Measurements from ENCODE around the gene UBE2G2. TPM values are rescaled to one million over a fixed set of nuclear protein-coding genes. Genes with fewer than 3 reads are reported as not detected.

UBE2G2 gene
- total and polyA plus RNA-seq, 2 experiments from 2014 or later, result 79.4 to 86.4 TPM

GRCh38 chr21:44732956-44733355 is 68.7 kb downstream of the UBE2G2 start:
- no peak for DNase-seq (ENCODE audit: low read depth in 1 of 2, low spot score in 1 of 2)
- no peak for TF ChIP-seq CTCF (IDR thresholded peaks at IDR 0.05; ENCODE audit: low read depth, low read length)

GRCh38 chr21:44732263-44732662 is 69.4 kb downstream of the UBE2G2 start:
- no peaks in the 10 kb centered on the region for H3K36me3 ChIP-seq
- H3K4me1 ChIP-seq (ENCODE audit: low read depth), result no peaks in the 10 kb centered on the region
- H3K9me3 ChIP-seq (ENCODE audit: low read depth), result no peaks in the 10 kb centered on the region
- no peak for DNase-seq (ENCODE audit: low read depth in 1 of 2, low spot score in 1 of 2)
- no peak overlapping the region for H3K27ac ChIP-seq
- peaks cover 2% of the 10 kb centered on the region for H3K27me3 ChIP-seq
- TF ChIP-seq CTCF (IDR thresholded peaks at IDR 0.05; ENCODE audit: low read depth, low read length), result no peak
- H3K4me3 ChIP-seq, result no peak overlapping the region

More at GRCh38 chr21:44732956-44733355, 68.7 kb downstream of the UBE2G2 start:
- H3K27ac ChIP-seq, result no peak overlapping the region
- no peaks in the 10 kb centered on the region for H3K4me1 ChIP-seq (ENCODE audit: low read depth)
- H3K27me3 ChIP-seq, result no peaks in the 10 kb centered on the region
- no peaks in the 10 kb centered on the region for H3K9me3 ChIP-seq (ENCODE audit: low read depth)
- no peaks in the 10 kb centered on the region for H3K36me3 ChIP-seq
- H3K4me3 ChIP-seq, result no peak overlapping the region

GRCh38 chr21:44730951-44731579 is 70.6 kb downstream of the UBE2G2 start:
- TF ChIP-seq CTCF (IDR thresholded peaks at IDR 0.05; ENCODE audit: low read depth, low read length), result no peak
- H3K27me3 ChIP-seq, result peaks cover 7% of the 10 kb centered on the region
- H3K36me3 ChIP-seq, result no peaks in the 10 kb centered on the region
- H3K4me1 ChIP-seq (ENCODE audit: low read depth), result no peaks in the 10 kb centered on the region
- H3K9me3 ChIP-seq (ENCODE audit: low read depth), result no peaks in the 10 kb centered on the region
- DNase-seq (ENCODE audit: low read depth in 1 of 2, low spot score in 1 of 2), result no peak
- H3K27ac ChIP-seq, result no peak overlapping the region
- no peak overlapping the region for H3K4me3 ChIP-seq

- no peak overlapping the region for H3K4me3 ChIP-seq
- peaks cover 7% of the 10 kb centered on the region for H3K27me3 ChIP-seq
- no peaks in the 10 kb centered on the region for H3K9me3 ChIP-seq (ENCODE audit: low read depth)
- H3K36me3 ChIP-seq, result no peaks in the 10 kb centered on the region
- DNase-seq (ENCODE audit: low read depth in 1 of 2, low spot score in 1 of 2), result no peak
- no peak for TF ChIP-seq CTCF (IDR thresholded peaks at IDR 0.05; ENCODE audit: low read depth, low read length)
- H3K4me1 ChIP-seq (ENCODE audit: low read depth), result no peaks in the 10 kb centered on the region
- no peak overlapping the region for H3K27ac ChIP-seq
These were observed 71.6 kb downstream of the UBE2G2 start for GRCh38 chr21:44730028-44730395.

- H3K4me1 ChIP-seq (ENCODE audit: low read depth), result no peaks in the 10 kb centered on the region
- TF ChIP-seq CTCF (IDR thresholded peaks at IDR 0.05; ENCODE audit: low read depth, low read length), result no peak
- H3K27me3 ChIP-seq, result peaks cover 7% of the 10 kb centered on the region
- H3K36me3 ChIP-seq, result no peaks in the 10 kb centered on the region
- DNase-seq (ENCODE audit: low read depth in 1 of 2, low spot score in 1 of 2), result no peak
- no peaks in the 10 kb centered on the region for H3K9me3 ChIP-seq (ENCODE audit: low read depth)
- H3K4me3 ChIP-seq, result no peak overlapping the region
- H3K27ac ChIP-seq, result no peak overlapping the region
These were observed 72.1 kb downstream of the UBE2G2 start for GRCh38 chr21:44729336-44730027.

Measured in cardiac muscle cell (in vitro differentiated cells and primary cell).